PC-9 (cell line): ENCODE results near the gene MKRN2.
"Not testable (repeated sequence)": the region's sequence is repeated elsewhere in the genome, so short reads cannot be mapped to it uniquely, and the experiment has no call there.

ENCODE experiments used
- CTCF ChIP-seq: fragments of 200-600 bp; sonication (generic); conservative IDR thresholded peaks from 2 replicates; pipeline ENCODE4 v1.6.1; 2017; ENCODE audit warnings: mixed run types, antibody characterized with exemption, mild to moderate bottlenecking, moderate library complexity
- EZH2 ChIP-seq: fragments of 200-600 bp; sonication (generic); IDR thresholded peaks from 2 replicates; pipeline ENCODE4 v1.8.0; 2017; ENCODE audit warnings: antibody characterized with exemption, low read depth

GRCh38 chr3:12624964-12625363 lies 68.1 kb downstream of the MKRN2 start:
- not testable (repeated sequence) for TF ChIP-seq CTCF, EZH2
